HepG2 (cell line): ENCODE measurements around the gene IRAK1BP1. TPM values are rescaled to one million over a fixed set of nuclear protein-coding genes. Genes with fewer than 3 reads are reported as not detected.

Experiments
- ATAC-seq: fragments of 200-7000 bp; cut with Tn5 transposase; 3 replicates; pipeline ENCODE4 v1.9.1; 2020; ENCODE audit warnings: mild to moderate bottlenecking, moderate library complexity
- BruUV-seq: library from RNA; stranded (reverse); fragments of 400-500 nt; replicated peaks from 2 replicates; lab custom pipeline; 2021; lab: Mats Ljungman, UMichigan
- CTCF ChIA-PET: fragments of 300-600 bp; formaldehyde crosslinking; extraction: SDS; loops from one replicate; lab custom pipeline; 2021; ENCODE audit warnings: low total read pairs, inconsistent platforms, low intra/inter-chr PET ratio; lab: Yijun Ruan, JAX
- POLR2A ChIA-PET: fragments of 350-600 bp; sonication (Branson Sonifier 250); formaldehyde crosslinking; loops from one replicate; lab custom pipeline; 2020; ENCODE audit warnings: antibody characterized with exemption, inconsistent platforms; lab: Yijun Ruan, JAX
- DNase-seq: peaks from one replicate; pipeline ENCODE4 v3.0.0-alpha.2; 2015; ENCODE audit warnings: low spot score
- FAIRE-seq: peaks from 3 replicates; lab custom pipeline; 2011; peaks lifted over from hg19 to GRCh38; lab: Jason Lieb, UNC
- H2AFZ ChIP-seq: one replicate; pipeline ENCODE4 v1.6.1; 2011; ENCODE audit warnings: low read length, inconsistent platforms
- H3K27ac ChIP-seq: fragments of 300-600 bp; 3 replicates; pipeline ENCODE4 v1.8.0; 2011; ENCODE audit warnings: mixed run types, mild to moderate bottlenecking, mixed read lengths, low read length, inconsistent platforms; ENCODE audit not compliant: insufficient read depth; ENCODE audit errors: extremely low read length
- H3K27me3 ChIP-seq, 2 experiments: fragments of 200-600 bp in 1 of 2; 2 replicates in 1 of 2; 3 replicates in 1 of 2; pipeline versions ENCODE4 v1.6.0 to v1.8.0; 2011; ENCODE audit warnings: low read length in 2 of 2, mild to moderate bottlenecking in 2 of 2, moderate library complexity in 2 of 2, inconsistent platforms in 1 of 2; ENCODE audit not compliant: insufficient read depth in 2 of 2, control insufficient read depth in 1 of 2
- H3K36me3 ChIP-seq, 2 experiments: fragments of 200-600 bp in 1 of 2; replicated peaks in 1 of 2; 2 replicates in 1 of 2; 3 replicates in 1 of 2; pipeline versions ENCODE4 v1.5.1 to v1.8.0; 2011; ENCODE audit warnings: low read length in 2 of 2, inconsistent platforms in 1 of 2; ENCODE audit not compliant: insufficient read depth in 2 of 2, control insufficient read depth in 1 of 2
- H3K4me1 ChIP-seq: 2 replicates; pipeline ENCODE4 v1.5.1; 2012; ENCODE audit warnings: low read length, inconsistent platforms; ENCODE audit not compliant: insufficient read depth
- H3K4me2 ChIP-seq: 2 replicates; pipeline ENCODE4 v1.6.0; 2011; ENCODE audit warnings: low read depth, low read length, inconsistent platforms
- H3K4me3 ChIP-seq, 3 experiments: fragments of 200-600 bp in 1 of 3; sonication (generic), shearing (Covaris generic) in 1 of 3; replicated peaks in 1 of 3; 2 replicates each; pipeline ENCODE4 v1.5.1; 2011 to 2016; ENCODE audit warnings: low read length in 3 of 3, inconsistent platforms in 2 of 3, low read depth in 2 of 3, mild to moderate bottlenecking in 2 of 3, control low read depth in 1 of 3, mixed read lengths in 1 of 3; ENCODE audit not compliant: insufficient read depth in 1 of 3
- H3K79me2 ChIP-seq: one replicate; pipeline ENCODE4 v1.6.1; 2011; ENCODE audit warnings: low read length, inconsistent platforms; ENCODE audit not compliant: insufficient read depth
- H3K9ac ChIP-seq: 2 replicates; pipeline ENCODE4 v1.6.0; 2011; ENCODE audit warnings: mild to moderate bottlenecking, low read depth, low read length, inconsistent platforms; ENCODE audit not compliant: insufficient read depth
- H3K9me3 ChIP-seq: 2 replicates; pipeline ENCODE4 v1.5.1; 2012; ENCODE audit warnings: mild to moderate bottlenecking, low read length
- H4K20me1 ChIP-seq: 2 replicates; pipeline ENCODE4 v1.6.0; 2011; ENCODE audit warnings: inconsistent platforms, mild to moderate bottlenecking, low read length, moderate library complexity; ENCODE audit not compliant: insufficient read depth
- ATM ChIP-seq: fragments of 450-650 bp; IDR thresholded peaks from 2 replicates; pipeline ENCODE4 v1.7.1; 2017; ENCODE audit warnings: mild to moderate bottlenecking, borderline replicate concordance
- DPF2 ChIP-seq: sonication (generic); formaldehyde crosslinking; IDR thresholded peaks from 2 replicates; pipeline ENCODE4 v1.4.0; 2020; ENCODE audit warnings: mild to moderate bottlenecking, low read depth, missing genetic modification reagents, borderline replicate concordance
- E2F2 ChIP-seq: sonication (generic); formaldehyde crosslinking; IDR thresholded peaks from 2 replicates; pipeline ENCODE4 v1.4.0; 2020; ENCODE audit warnings: missing genetic modification reagents, borderline replicate concordance
- IKZF4 ChIP-seq: sonication (generic); formaldehyde crosslinking; IDR thresholded peaks from 2 replicates; pipeline ENCODE4 v1.5.1; 2020; ENCODE audit warnings: borderline replicate concordance, mild to moderate bottlenecking, low read depth, missing genetic modification reagents; ENCODE audit errors: not compliant biosample characterization
- STAG1 ChIP-seq: sonication (generic); formaldehyde crosslinking; IDR thresholded peaks from 2 replicates; pipeline ENCODE4 v1.4.0; 2020; ENCODE audit warnings: missing genetic modification reagents
- U2AF2 ChIP-seq: fragments of 200-400 bp; formaldehyde crosslinking; IDR thresholded peaks from 2 replicates; pipeline ENCODE4 v1.6.1; 2017; ENCODE audit warnings: low read depth, mild to moderate bottlenecking, low read length
- YEATS2 ChIP-seq: sonication (generic); formaldehyde crosslinking; IDR thresholded peaks from 2 replicates; pipeline ENCODE4 v1.4.0; 2020; ENCODE audit warnings: missing genetic modification reagents, borderline replicate concordance
- ZNF552 ChIP-seq: sonication (generic); formaldehyde crosslinking; IDR thresholded peaks from 2 replicates; pipeline ENCODE4 v1.9.0; 2022; ENCODE audit warnings: missing genetic modification reagents, mild to moderate bottlenecking, borderline replicate concordance
- ZNF557 ChIP-seq: sonication (generic); formaldehyde crosslinking; IDR thresholded peaks from 2 replicates; pipeline ENCODE4 v1.4.0; 2020; ENCODE audit warnings: missing genetic modification reagents
- ZNF746 ChIP-seq: sonication (generic); formaldehyde crosslinking; IDR thresholded peaks from 2 replicates; pipeline ENCODE4 v1.8.0; 2022; ENCODE audit warnings: mild to moderate bottlenecking, missing genetic modification reagents
- in situ Hi-C: cut with HindIII; loops from 2 replicates; pipeline ENCODE4 v1.10.0; 2017; ENCODE audit warnings: low pct_unique_long_range_greater_than_20kb; ENCODE audit not compliant: extremely low pct_ligation_motif_present
- intact Hi-C: fragments of 100-400 bp; cut with micrococcal nuclease; formaldehyde crosslinking; loops from one replicate; pipeline ENCODE4 v1.10.0; 2022; ENCODE audit not compliant: unreplicated experiment
- polyA plus RNA-seq, 8 experiments: library from polyadenylated mRNA; depleted of rRNA in 3 of 8; stranded (reverse) in 7 of 8; unstranded in 1 of 8; fragments of >200 nt; fragmentation: Illumina TruSeq in 4 of 8; extraction: Trizol in 4 of 8; gene quantifications; 2 replicates each; pipeline versions ENCODE4 v1.2.1 to v1.2.3, GENCODE V29; 2011 to 2016; ENCODE audit warnings: low read depth in 4 of 8, missing spikeins in 1 of 8, mixed read lengths in 1 of 8; ENCODE audit not compliant: insufficient read depth in 1 of 8
- total RNA-seq, 5 experiments: library from RNA; depleted of rRNA; stranded (reverse); fragments of >200 nt; fragmentation: Illumina TruSeq; extraction: Trizol; gene quantifications; 2 replicates each; pipeline ENCODE4 v1.2.3, GENCODE V29; 2016; ENCODE audit warnings: low read depth in 1 of 5

IRAK1BP1 gene
- total and polyA plus RNA-seq, 2 of the 13 experiments (the other 11 are each of a cell fraction or from before 2014, with no cell fraction given) = 0.86 to 1.5 TPM

GRCh38 chr6:78832091-78832808 lies 35.1 kb upstream of the IRAK1BP1 start:
- intact Hi-C loops = no loop called here
- Histone ChIP-seq H3K4me1 (no peaks in the 10 kb centered on the region), H2AFZ (no peak overlapping the region), H3K9ac (no peak overlapping the region), H3K4me2 (no peak overlapping the region), H3K4me3 (no peak overlapping the region), H3K27me3 (no peaks in the 10 kb centered on the region), H3K9me3 (no peaks in the 10 kb centered on the region), H3K36me3 (no peaks in the 10 kb centered on the region), H3K79me2 (no peaks in the 10 kb centered on the region), H3K27ac (no peak overlapping the region), H4K20me1 (no peaks in the 10 kb centered on the region)
- BruUV-seq = no TSS peak
- TF ChIP-seq ZNF746 (CRISPR knock-in tag) (no peak), ATM (no peak), E2F2 (CRISPR knock-in tag) (no peak), IKZF4 (no peak), YEATS2 (no peak)
- FAIRE-seq = no peak
- ChIA-PET CTCF (no interaction called here), POLR2A (no interaction called here)
- in situ Hi-C loops = no loop called here
- DNase-seq = no peak
- ATAC-seq = no peak

GRCh38 chr6:78835817-78836216 lies 31.5 kb upstream of the IRAK1BP1 start:
- no peak overlapping the region for H3K4me3 ChIP-seq
- CTCF ChIA-PET = no interaction called here

More at GRCh38 chr6:78835817-78836216, 31.5 kb upstream of the IRAK1BP1 start:
- Histone ChIP-seq H3K9me3 (no peaks in the 10 kb centered on the region), H4K20me1 (no peaks in the 10 kb centered on the region)
- in situ Hi-C loops = no loop called here
- intact Hi-C loops = no loop called here
- no peak for DNase-seq
- no TSS peak for BruUV-seq
- TF ChIP-seq ZNF552 (CRISPR knock-in tag) (no peak), DPF2 (CRISPR knock-in tag) (no peak), ZNF557 (no peak), U2AF2 (no peak), STAG1 (CRISPR knock-in tag) (peak; percentile 38; the same call in 1 of the 2 replicates)
- TF ChIP-seq, all 625 proteins: peak for 1
- no peak overlapping the region for H3K4me2 ChIP-seq
- H2AFZ ChIP-seq = no peak overlapping the region
- H3K36me3 ChIP-seq = no peaks in the 10 kb centered on the region
- H3K27ac ChIP-seq = no peak overlapping the region
- H3K27me3 ChIP-seq = no peaks in the 10 kb centered on the region
- FAIRE-seq (no peak), ATAC-seq (no peak)
- no peaks in the 10 kb centered on the region for H3K4me1 ChIP-seq
- H3K9ac ChIP-seq = no peak overlapping the region
- H3K79me2 ChIP-seq = no peaks in the 10 kb centered on the region
- POLR2A ChIA-PET = no interaction called here
